ENCODE measurements around the gene LUC7L. TPM values are rescaled to one million over a fixed set of nuclear protein-coding genes. Genes with fewer than 3 reads are reported as not detected.
"Not testable (repeated sequence)": the region's sequence is repeated elsewhere in the genome, so short reads cannot be mapped to it uniquely, and the experiment has no call there.

Gene LUC7L
- 56.7 TPM for total RNA-seq
- long read RNA-seq, transcript LUC7L-202 (9 exons, 2,097 nt), result minor isoform, 8 of 103 reads
- long read RNA-seq, transcript LUC7L-201 (10 exons, 1,456 nt), result major isoform, 35 of 103 reads
- long read RNA-seq, transcript LUC7L-221 (11 exons, 1,520 nt), result minor isoform, 5 of 103 reads
- long read RNA-seq, transcript LUC7L-204 (10 exons, 1,504 nt), result minor isoform, 9 of 103 reads
- long read RNA-seq, partial matches to known transcripts, result 18 of 103 reads
- long read RNA-seq, other reads (novel, unspliced or antisense), result 27 of 103 reads

GRCh38 chr16:228852-229730 lies at the start of gene LUC7L:
Gene LUC7L (minus strand): TSS chr16:229449. CDS start chr16:229339, 110 bp downstream.
- DNase-seq (ENCODE audit: low spot score), result peak; percentile 96

- no peak for DNase-seq (ENCODE audit: low spot score)
Measured at GRCh38 chr16:278863-279366, 49.7 kb upstream of the LUC7L start.

GRCh38 chr16:276426-277077 lies 47.3 kb upstream of the LUC7L start:
- DNase-seq (ENCODE audit: low spot score), result no peak

GRCh38 chr16:275786-276232 lies 46.6 kb upstream of the LUC7L start, which contains the start of gene RGS11:
Gene RGS11 (minus strand): TSS chr16:275944. CDS start chr16:275911, 33 bp downstream.
- no peak for DNase-seq (ENCODE audit: low spot score)

GRCh38 chr16:275041-275641 lies 45.9 kb upstream of the LUC7L start:
- no peak for DNase-seq (ENCODE audit: low spot score)

GRCh38 chr16:273547-274421 lies 44.5 kb upstream of the LUC7L start:
- no peak for DNase-seq (ENCODE audit: low spot score)

- no peak for DNase-seq (ENCODE audit: low spot score)
Measured at GRCh38 chr16:272633-273546, 43.6 kb upstream of the LUC7L start.

- DNase-seq (ENCODE audit: low spot score), result no peak
Measured at GRCh38 chr16:270381-271255, 41.4 kb upstream of the LUC7L start.

GRCh38 chr16:269061-269796 lies 40.0 kb upstream of the LUC7L start:
- DNase-seq (ENCODE audit: low spot score), result no peak

- DNase-seq (ENCODE audit: low spot score), result no peak
Measured at GRCh38 chr16:268141-269053, 39.1 kb upstream of the LUC7L start.

GRCh38 chr16:267562-267961 lies 38.3 kb upstream of the LUC7L start:
- not testable (repeated sequence) for DNase-seq (ENCODE audit: low spot score)

GRCh38 chr16:266258-267164 lies 37.3 kb upstream of the LUC7L start:
- no peak for DNase-seq (ENCODE audit: low spot score)

- DNase-seq (ENCODE audit: low spot score), result no peak
Measured at GRCh38 chr16:265711-266110, 36.5 kb upstream of the LUC7L start.

- no peak for DNase-seq (ENCODE audit: low spot score)
Measured at GRCh38 chr16:265002-265529, 35.8 kb upstream of the LUC7L start.

- no peak for DNase-seq (ENCODE audit: low spot score)
Measured at GRCh38 chr16:264440-264951, 35.2 kb upstream of the LUC7L start.
